OCI-M2 (cell line): Measurements from ENCODE around the gene USP12.
"Not testable (repeated sequence)": the region's sequence is repeated elsewhere in the genome, so short reads cannot be mapped to it uniquely, and the experiment has no call there.

Experiments used
- DNase-seq: peaks from one replicate; lab custom pipeline; 2025; ENCODE audit not compliant: unreplicated experiment; lab: John Stamatoyannopoulos, UW

The USP12 gene

GRCh38 chr13:27080018-27080948, 91.3 kb downstream of the USP12 start:
- DNase-seq: no peak

- DNase-seq: no peak
Observed at GRCh38 chr13:27079421-27079958, 92.1 kb downstream of the USP12 start.

GRCh38 chr13:27077451-27077850, 94.2 kb downstream of the USP12 start:
- no peak for DNase-seq

GRCh38 chr13:27076421-27076820, 95.2 kb downstream of the USP12 start:
- no peak for DNase-seq

- no peak for DNase-seq
Observed at GRCh38 chr13:27073186-27073585, 98.4 kb downstream of the USP12 start.

GRCh38 chr13:27066123-27066522, 105.5 kb downstream of the USP12 start:
- DNase-seq: not testable (repeated sequence)

- DNase-seq: no peak
Observed at GRCh38 chr13:27065582-27065981, 106.0 kb downstream of the USP12 start.

DNA sequence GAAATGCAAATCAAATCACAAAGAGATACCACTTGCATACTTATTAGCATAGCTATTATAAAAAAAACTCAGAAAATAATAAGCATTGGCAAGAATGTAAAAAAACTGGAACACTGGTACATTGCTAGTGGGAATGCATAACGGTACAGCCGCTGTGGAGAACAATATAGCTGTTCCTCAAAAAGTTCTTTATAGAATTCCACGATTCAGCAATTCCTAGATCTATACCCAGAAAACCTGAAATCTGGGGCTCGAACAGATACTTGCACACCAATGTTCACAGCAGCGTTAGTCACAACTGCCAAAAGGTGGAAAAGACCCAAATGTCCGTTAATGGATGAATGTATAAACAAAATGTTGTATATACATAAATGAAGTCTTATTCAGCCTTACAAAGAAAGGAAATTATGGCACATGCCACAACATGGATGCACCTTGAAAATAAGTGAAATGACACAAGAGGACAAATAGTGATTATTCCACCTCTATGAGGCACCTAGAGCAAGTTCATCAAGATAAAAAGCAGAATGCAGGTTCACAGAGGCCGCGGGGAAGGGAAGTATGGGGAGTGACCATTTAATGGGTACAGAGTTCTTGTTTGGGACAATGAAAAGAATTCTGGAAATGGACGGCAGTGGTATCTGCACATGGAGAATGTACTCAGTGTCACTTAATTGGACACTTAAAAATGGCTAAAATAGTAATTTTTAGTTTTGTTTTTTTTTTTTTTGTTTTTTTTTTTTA, 107.2 kb downstream of the USP12 start:
- no peak for DNase-seq

- no peak for DNase-seq
Observed at GRCh38 chr13:27057817-27058216, 113.8 kb downstream of the USP12 start.

DNA sequence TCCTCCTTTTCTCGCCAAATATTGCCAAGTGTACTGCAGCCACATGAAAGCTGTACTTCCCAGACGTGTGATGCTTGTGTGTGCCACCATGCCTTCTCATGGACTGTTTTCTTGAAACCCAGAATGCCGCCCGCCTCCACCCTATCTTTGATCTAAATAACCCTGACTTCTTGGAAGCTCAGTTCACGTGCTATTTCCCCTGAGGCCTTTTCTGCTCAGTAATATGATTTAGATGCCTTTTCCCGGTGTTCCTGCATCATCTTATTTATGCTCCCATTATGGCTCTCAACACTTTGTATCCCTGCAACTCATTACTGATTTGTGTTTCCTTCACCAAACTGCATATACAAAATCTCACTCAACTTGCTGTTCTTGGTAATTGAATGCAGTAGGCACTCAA, 116.1 kb downstream of the USP12 start:
- no peak for DNase-seq

DNA sequence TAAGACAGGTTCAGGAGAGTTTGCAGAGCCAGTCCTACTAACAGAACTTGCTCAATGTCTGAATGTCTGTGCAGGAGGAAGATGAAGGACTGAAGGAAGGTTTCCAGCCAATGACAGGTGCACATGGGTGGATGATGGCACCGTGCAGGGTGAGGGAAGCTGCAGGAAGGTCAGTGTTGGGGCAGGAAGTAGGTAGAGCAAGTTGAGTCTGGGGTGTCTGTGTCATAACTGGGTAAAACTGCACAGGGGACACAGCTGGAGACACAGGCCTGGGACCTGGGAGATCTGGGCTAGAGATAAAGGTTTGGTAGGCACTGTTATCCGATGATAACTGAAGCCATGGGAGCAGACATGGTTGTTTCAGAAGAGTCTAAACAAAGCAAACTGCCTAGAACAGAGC, 116.9 kb downstream of the USP12 start:
- DNase-seq: no peak

GRCh38 chr13:27053902-27054595, 117.6 kb downstream of the USP12 start:
- DNase-seq: no peak

GRCh38 chr13:27053210-27053884, 118.3 kb downstream of the USP12 start:
- no peak for DNase-seq

DNA sequence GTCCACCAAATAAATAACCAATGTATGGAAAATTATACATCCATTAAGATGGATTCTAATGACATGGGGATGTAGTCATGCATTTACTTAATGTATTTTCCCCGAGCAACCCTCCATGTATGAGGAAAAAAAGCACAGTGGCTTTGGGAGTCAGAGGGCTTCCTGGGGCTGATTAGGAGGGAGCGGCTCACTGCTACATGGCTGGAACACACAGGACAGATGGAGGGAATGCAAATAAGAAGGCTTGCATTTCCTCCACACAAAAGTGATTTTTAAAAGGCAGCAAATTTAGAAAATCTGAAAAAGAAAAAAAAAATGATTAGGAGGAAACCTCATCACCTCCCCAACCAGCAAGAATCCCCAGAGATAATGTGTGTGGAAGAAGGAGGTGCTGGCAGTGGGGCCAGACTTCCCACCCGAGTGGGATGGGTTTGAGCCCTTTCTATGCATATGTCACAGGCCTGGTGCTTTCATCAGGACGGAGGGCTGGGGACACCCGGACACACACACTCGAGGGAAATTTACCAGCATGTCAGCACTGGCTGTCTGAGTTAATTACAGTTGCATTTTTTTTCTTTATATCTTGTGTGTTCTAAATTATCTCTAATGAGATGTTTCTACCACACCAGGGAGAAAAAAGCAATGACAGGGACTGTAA, 118.9 kb downstream of the USP12 start:
- no peak for DNase-seq

DNA sequence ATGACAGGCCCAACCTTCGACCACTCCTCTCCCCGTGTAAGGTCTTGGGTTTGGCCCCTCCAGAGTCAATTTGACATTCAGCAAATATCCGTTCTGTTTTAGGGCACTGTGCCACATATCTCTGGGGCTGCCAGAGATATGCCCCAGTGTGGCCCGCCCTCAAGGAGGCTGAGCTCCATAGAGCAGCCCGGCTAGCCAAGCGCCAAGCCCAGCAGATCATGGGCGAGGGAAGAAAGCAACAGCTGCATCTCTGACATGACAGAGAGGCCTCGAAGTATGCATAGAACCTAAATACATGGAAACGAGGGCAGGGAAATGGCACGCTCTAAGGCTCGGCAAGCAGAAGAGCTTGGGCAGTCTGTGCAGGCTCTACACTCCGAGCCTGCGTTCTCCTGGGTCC, 124.5 kb downstream of the USP12 start:
- no peak for DNase-seq

DNA sequence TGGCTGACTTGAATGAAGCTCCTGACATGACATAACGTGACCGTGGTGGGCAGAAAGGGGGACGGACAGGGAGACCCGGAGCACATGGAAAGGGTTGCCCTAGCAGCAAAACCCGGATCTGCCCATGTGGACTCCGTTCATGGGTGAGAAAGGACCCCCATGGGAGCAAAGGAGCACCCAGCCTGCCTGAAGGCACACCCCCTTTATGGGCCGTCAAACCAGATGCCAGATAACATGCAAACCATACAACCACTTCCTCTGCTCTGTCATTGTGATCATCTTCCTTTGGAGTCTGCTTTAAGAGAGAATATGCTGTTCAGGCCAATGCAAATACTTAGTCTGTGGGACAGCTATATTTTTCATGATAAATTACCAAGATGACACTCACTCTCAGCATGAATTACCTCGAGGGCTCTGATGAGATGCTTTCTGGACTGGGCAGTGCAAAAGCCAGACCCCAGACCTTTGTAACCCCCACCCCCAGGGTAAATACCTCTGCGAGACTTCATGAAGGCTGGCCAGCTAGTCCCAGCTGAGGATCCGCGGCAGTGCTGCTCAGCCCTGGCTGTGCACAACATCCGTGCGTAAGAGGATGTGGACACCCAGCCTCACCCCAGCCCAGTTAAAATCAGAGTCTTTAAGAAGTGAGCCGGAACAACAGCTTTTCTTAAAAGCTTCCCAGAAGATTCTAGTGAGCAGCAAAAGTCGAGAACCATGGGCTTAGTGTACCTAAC, 126.6 kb downstream of the USP12 start:
- DNase-seq: no peak

DNA sequence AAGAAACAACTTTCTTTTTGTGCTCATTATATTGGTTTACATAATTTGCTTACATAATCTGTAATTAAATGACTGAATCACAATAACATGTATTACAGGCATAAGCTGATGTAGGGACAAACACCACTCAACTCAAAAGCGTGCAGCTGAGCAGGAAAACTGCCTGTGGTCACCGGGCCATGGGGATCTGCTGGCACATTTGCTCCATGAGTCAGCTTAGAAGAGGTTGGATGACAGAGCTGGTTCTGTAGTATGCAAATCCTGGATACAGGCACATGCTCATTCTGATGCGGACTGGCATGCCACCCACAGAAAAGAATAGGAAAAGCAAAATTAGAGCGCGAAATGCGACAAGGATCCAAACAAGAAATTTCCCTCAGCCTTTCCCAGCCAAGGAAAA, 128.6 kb downstream of the USP12 start:
- DNase-seq: no peak

GRCh38 chr13:27041341-27041740, 130.3 kb downstream of the USP12 start:
- DNase-seq: no peak

DNA sequence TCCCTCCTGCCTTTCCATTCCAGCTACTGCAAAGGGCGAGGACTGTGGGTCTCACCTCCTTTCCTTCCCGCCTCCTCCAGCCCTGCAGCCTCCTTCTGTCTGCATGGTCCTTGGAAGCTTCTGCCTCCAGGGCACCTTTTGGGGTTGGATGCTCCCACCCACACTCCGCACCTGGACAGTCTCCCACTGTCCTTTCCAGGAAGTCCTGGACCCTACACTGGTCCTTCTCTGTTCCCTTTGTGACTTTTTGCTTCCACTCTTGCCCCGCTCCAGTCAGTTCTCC, 130.8 kb downstream of the USP12 start:
- no peak for DNase-seq

- DNase-seq: no peak
Observed at GRCh38 chr13:27039171-27039701, 132.4 kb downstream of the USP12 start.
